Prostate gland (tissue), 2 donors: ENCODE data around the gene PADI6. TPM values are rescaled to one million over a fixed set of nuclear protein-coding genes. Genes with fewer than 3 reads are reported as not detected.

ENCODE experiments used
- DNase-seq: peaks from one replicate; pipeline ENCODE4 v3.0.0-alpha.2; 2019; ENCODE audit warnings: low spot score
- H3K27ac ChIP-seq, 2 donors: fragments of 200-600 bp; sonication (generic); 2 replicates each; pipeline ENCODE4 v1.5.1; 2017 to 2019
- H3K27me3 ChIP-seq: fragments of 200-600 bp; sonication (generic); replicated peaks from 2 replicates; pipeline ENCODE4 v1.5.1; 2019; ENCODE audit not compliant: insufficient read depth
- H3K36me3 ChIP-seq, 2 donors: fragments of 200-600 bp; sonication (generic); 1 replicate in 1 of 2; 2 replicates in 1 of 2; pipeline versions ENCODE4 v1.5.1 to v1.8.1; 2017 to 2019
- H3K4me1 ChIP-seq: fragments of 200-600 bp; sonication (generic); replicated peaks from 2 replicates; pipeline ENCODE4 v1.5.1; 2019
- H3K4me3 ChIP-seq, 2 donors: fragments of 200-600 bp; sonication (generic); 2 replicates each; pipeline ENCODE4 v1.5.1; 2017 to 2019
- H3K9me3 ChIP-seq: fragments of 200-600 bp; sonication (generic); 2 replicates; pipeline ENCODE4 v1.5.1; 2017
- CTCF ChIP-seq, 4 experiments: fragments of 200-600 bp in 2 of 4; fragments of 450-650 bp in 2 of 4; sonication (generic) in 2 of 4; IDR thresholded peaks; 1 replicate in 3 of 4; 2 replicates in 1 of 4; pipeline ENCODE4 v1.5.1; 2016 to 2019; ENCODE audit warnings: antibody characterized with exemption in 4 of 4, mild to moderate bottlenecking in 2 of 4, moderate library complexity in 2 of 4
- POLR2A ChIP-seq: fragments of 450-650 bp; IDR thresholded peaks from one replicate; pipeline ENCODE4 v1.6.1; 2016; ENCODE audit warnings: antibody characterized with exemption, mild to moderate bottlenecking
- POLR2AphosphoS5 ChIP-seq: sonication (generic); formaldehyde crosslinking; IDR thresholded peaks from one replicate; pipeline ENCODE4 v1.6.1; 2017; ENCODE audit warnings: antibody characterized with exemption
- WGBS: methylation state at CpG from one replicate; pipeline ENCODE4 v1.1.5; 2018; 5-methylcytosine and 5-hydroxymethylcytosine counted together
- intact Hi-C: fragments of 100-400 bp; cut with DNase I; formaldehyde crosslinking; loops from one replicate; pipeline ENCODE4 v1.14.2; 2022
- total RNA-seq, 2 donors: library from RNA; depleted of rRNA; stranded (reverse); fragments of >200 nt; gene quantifications; one replicate each; pipeline ENCODE4 v1.1.0, GENCODE V29; 2016

The PADI6 gene
- total RNA-seq, 2 donors from 2014 or later: not detected

- intact Hi-C loops: no loop called here
- TF ChIP-seq CTCF (IDR thresholded peaks at IDR 0.05) (no peak), POLR2AphosphoS5 (no peak), POLR2A (no peak)
- no peak for DNase-seq
- Histone ChIP-seq H3K36me3 (peaks cover 4 to 13% of the 10 kb centered on the region in 2 donors), H3K27ac (no peak overlapping the region), H3K4me3 (no peak overlapping the region), H3K27me3 (no peaks in the 10 kb centered on the region), H3K9me3 (no peaks in the 10 kb centered on the region), H3K4me1 (peaks cover 5% of the 10 kb centered on the region)
- 86% methylated on average over 10 of the region's 10 CpGs for WGBS
Measured at GRCh38 chr1:17409391-17409811, 37.4 kb downstream of the PADI6 start.

- Histone ChIP-seq H3K9me3 (no peaks in the 10 kb centered on the region), H3K27ac (no peak overlapping the region), H3K4me3 (no peak overlapping the region), H3K4me1 (peaks cover 5% of the 10 kb centered on the region), H3K27me3 (no peaks in the 10 kb centered on the region), H3K36me3 (peaks cover 4 to 17% of the 10 kb centered on the region in 2 donors)
- DNase-seq: peak; percentile 42
- 49% methylated on average over 16 of the region's 16 CpGs for WGBS
- intact Hi-C loops: loop anchor here (10.0 kb wide), 1 partner anchor 73 kb away; no protein-coding TSS in a partner anchor
- TF ChIP-seq POLR2A: no peak
- TF ChIP-seq CTCF (IDR thresholded peaks at IDR 0.05): no peak
- peak; percentile 40 for TF ChIP-seq POLR2AphosphoS5
Measured at GRCh38 chr1:17412093-17412870, 40.3 kb downstream of the PADI6 start.

- Histone ChIP-seq H3K27me3 (no peaks in the 10 kb centered on the region), H3K27ac (no peak overlapping the region), H3K4me3 (no peak overlapping the region), H3K4me1 (peaks cover 5% of the 10 kb centered on the region), H3K9me3 (no peaks in the 10 kb centered on the region), H3K36me3 (peaks cover 4 to 13% of the 10 kb centered on the region in 2 donors)
- DNase-seq: no peak
- intact Hi-C loops: loop anchor here (10.0 kb wide), 1 partner anchor 71 kb away; no protein-coding TSS in a partner anchor
- 88% methylated on average over 2 of the region's 2 CpGs for WGBS
- no peak for TF ChIP-seq CTCF (IDR thresholded peaks at IDR 0.05)
- no peak for TF ChIP-seq POLR2A
- TF ChIP-seq POLR2AphosphoS5: no peak
Measured at GRCh38 chr1:17414022-17414421, 42.0 kb downstream of the PADI6 start.

GRCh38 chr1:17416389-17416788, 44.4 kb downstream of the PADI6 start:
- no peaks in the 10 kb centered on the region for H3K9me3 ChIP-seq
- H3K36me3 ChIP-seq: peaks cover 0 to 4% of the 10 kb centered on the region in 2 donors
- no peak for DNase-seq

GRCh38 chr1:17419626-17420328, 47.8 kb downstream of the PADI6 start:
- Histone ChIP-seq H3K36me3 (peaks cover 2 to 4% of the 10 kb centered on the region in 2 donors), H3K27me3 (no peaks in the 10 kb centered on the region), H3K27ac (no peak overlapping the region), H3K4me1 (no peaks in the 10 kb centered on the region), H3K9me3 (no peaks in the 10 kb centered on the region), H3K4me3 (no peak overlapping the region)
- peak; percentile 46 for DNase-seq
- 35% methylated on average over 42 of the region's 42 CpGs for WGBS
- intact Hi-C loops: loop anchor here (10.0 kb wide), 2 partner anchors 65 to 195 kb away; no protein-coding TSS in a partner anchor
- TF ChIP-seq POLR2A: no peak
- TF ChIP-seq POLR2AphosphoS5: peak; percentile 57
- peak; percentile 96 to 99 (median 97) for TF ChIP-seq CTCF (IDR thresholded peaks at IDR 0.05)

More at GRCh38 chr1:17416389-17416788, 44.4 kb downstream of the PADI6 start:
- Histone ChIP-seq H3K4me3 (no peak overlapping the region), H3K27me3 (no peaks in the 10 kb centered on the region), H3K27ac (no peak overlapping the region), H3K4me1 (peaks cover 5% of the 10 kb centered on the region)
- intact Hi-C loops: loop anchor here (10.0 kb wide), 1 partner anchor 68 kb away; no protein-coding TSS in a partner anchor
- WGBS: 89% methylated on average over 20 of the region's 20 CpGs
- TF ChIP-seq POLR2A: no peak
